HG03558 (cell line): Measurements from ENCODE around the gene GPATCH2L.

ENCODE experiments used
- ATAC-seq: cut with Tn5 transposase; IDR thresholded peaks from one replicate; pipeline ENCODE4 v1.9.1; 2021; ENCODE audit warnings: moderate number of reproducible peaks; ENCODE audit not compliant: unreplicated experiment; ENCODE audit errors: extremely low read depth

GPATCH2L gene

DNA sequence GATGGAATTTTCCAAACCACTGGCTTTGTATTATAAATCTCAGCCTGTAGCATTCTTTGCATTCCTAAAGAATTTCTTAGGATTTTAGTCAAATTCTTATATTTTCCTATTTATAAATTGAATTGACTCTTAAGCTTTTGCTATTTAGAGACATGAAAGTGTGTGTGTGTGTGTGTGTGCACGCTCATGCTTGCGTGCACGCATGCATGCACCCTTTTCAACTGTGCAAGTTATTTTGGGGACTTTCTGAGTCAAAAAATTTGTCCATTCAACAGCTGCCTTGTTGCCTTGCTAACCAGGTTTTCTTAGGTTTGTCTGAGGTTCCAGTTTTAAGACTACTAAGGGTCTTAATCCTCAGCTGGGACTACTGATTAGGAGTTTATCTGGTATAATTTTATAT, 42.6 kb downstream of the GPATCH2L start:
- ATAC-seq: no peak

DNA sequence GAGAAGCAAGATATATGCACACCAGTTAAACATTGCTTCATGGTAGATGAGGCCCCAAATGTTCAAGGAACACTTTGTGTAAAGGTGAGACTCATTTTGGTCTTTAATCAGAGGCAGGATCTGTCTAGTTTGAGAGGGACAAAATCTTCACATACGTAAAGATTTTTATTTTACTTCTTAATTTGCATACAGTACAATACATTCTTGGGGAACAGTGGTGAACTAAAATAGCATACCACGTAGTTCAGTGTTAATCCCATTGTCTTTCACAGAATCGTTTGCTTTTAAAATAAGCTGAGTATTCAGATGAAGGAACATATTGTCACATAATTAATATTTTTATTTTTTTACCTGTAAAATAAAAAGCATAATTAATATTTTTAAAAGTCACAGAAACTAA, 43.3 kb downstream of the GPATCH2L start:
- no peak for ATAC-seq

DNA sequence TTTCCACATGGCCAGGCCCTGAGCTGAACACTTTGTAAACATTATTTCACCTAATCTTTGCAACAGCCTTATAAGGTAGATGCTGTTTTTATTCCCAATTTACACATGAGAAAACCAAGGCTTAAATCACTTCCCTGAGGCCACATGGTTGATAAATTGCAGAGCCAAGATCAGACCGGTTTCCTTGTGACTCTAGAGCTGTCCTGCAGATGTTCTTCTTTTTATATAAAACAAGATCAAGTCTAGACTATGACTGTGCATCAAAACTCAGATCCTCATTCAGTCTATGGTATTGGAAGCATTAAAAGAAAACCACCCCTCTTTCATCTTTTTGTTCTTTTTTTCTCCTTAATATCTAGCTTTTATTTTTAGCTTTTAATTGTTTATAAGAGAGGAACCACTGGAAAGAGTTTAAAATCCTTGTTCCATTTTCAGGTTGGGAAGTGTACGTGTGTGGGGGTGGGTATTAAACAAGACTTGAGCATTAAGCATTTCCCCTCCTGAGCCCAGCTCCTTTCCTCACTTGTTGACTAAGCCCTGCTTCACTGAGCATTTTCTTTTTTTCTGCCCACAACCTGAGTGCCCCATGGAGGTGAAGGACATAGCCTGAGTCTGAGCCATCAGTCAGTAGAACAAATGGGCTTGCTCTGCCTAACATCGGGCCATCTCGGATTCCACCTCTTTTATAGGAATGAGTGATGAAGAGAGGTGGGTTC, 45.4 kb downstream of the GPATCH2L start:
- no peak for ATAC-seq

DNA sequence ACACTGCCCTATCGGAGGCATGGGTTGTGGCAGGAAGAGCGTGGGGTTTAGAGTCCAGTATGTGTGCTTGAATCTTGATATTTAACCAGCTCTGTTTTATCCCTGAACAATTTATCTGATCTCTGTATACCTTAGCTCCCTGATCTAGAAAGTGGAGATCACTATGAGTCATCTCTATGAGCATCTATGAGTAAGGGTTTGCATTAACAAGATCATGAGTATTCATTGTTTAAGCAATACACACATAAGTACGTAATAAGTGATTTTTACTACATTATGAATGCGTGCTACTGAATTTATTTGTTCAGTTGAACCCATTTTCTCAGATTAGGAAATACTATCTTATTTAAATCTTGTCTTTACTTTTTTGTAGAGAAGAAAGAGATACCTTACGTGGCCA, 49.4 kb downstream of the GPATCH2L start:
- no peak for ATAC-seq

DNA sequence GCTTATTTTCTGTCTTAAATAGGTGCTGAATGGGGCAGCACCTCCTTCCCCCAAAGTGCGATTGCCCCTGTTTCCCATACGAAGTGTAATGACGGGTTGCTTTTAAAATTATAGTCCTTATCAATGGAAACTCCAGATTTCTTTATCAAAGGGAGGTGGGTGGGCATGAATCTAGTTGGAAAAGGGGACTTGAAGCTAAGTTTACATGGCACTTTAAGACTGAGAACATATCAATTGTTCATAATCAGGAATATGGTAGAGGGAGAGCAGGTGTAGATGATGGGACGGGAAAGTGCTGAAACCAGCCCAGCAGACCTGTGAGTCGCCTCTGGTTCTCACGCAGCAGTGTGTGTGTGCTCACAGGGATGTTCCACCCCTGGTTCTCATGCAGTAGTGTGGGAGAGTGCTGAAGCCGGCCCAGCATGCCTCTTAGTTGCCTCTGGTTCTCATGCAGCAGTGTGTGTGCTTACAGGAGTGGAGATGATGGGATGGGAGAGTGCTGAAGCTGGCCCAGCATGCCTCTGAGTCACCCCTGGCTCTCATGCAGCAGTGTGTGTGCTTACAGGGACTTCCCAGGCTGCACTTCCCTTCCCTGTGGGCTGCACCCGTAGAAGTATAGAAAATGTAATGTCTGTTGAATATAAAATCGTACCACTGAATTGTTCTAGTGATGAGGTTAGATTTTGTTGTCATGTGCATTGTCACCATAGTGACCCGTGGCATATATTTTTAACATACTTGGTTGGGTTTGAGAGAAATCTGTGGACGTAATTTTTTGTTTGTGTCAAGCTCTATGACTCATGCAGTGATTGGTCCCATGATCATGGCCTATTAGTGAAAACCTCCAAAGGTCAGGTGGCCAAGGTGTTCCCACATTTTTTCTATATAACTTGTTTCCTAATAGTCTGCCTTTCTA, 51.6 kb downstream of the GPATCH2L start:
- ATAC-seq: peak; percentile 59

DNA sequence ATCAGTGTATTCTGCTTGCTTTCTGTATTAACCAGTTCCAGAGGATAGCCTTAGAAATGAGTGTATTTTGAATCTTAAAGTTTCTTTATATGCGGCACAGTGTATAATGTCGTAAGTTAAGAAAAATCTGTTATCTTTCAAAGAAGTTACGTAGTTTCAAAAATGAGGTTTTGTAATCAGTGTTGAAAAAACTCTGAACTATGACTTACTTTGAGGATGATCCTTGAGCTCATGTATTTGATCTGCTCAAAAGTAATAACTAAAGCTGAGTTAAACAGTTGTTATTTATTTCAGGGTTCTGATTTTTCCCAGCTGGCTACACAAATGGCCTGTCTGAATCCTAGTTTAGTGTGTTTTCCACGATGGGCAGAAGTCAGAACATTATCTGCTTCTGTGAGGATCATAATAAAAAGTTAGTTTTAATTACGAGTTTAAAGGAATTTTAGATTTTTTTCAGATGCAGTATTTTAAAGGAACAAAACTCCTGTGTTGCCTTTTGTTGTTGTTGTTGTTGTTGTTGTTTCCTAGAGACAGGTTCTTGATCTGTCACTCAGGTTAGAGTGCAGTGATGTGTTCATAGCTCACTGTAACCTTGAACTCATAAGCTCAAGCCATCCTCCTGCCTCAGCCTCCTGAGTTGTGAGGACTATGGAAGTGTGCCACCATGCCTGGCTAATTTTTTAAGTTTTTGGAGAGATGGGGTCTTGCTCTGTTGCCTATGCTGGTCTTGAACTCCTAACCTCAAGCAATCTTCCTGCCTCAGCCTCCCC, 52.9 kb downstream of the GPATCH2L start:
- ATAC-seq: no peak

DNA sequence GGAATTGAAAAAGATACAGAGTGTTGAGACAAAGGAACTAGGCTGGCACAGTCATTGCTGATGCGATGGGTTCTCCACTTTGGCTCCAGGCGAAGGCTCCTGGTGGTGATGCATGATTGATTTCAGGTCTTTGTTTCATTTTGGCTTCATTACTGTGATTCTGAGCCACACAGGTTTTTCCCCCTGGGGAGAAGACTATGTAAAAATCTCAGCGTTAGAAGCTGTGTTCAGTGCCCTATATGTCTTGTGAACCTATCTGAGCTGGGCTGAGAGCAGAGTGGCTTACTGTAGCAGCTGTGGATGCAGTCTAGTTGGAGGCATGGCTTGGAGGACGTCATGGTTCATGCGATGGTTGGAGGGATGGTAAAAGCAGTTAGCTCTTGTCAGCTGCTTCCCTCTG, 54.0 kb downstream of the GPATCH2L start:
- ATAC-seq: no peak

DNA sequence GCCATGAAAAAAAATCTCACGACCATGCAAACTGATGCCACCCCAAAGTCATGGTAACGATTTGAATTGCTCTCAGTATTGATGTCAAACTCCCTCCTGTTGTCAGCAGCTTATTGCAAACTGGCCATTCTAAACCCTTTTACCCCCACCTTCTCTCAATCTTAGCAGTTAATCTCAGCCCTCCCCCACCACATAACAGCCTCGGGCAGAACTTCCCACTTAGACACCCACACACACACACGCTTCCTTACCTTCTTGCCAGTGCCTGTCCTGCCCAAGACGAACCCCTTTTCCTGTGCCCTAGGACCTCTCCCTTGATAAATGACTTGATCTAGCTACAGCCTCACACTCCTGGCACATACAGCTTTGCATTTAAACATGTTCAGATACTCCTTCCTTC, 56.6 kb downstream of the GPATCH2L start:
- no peak for ATAC-seq

DNA sequence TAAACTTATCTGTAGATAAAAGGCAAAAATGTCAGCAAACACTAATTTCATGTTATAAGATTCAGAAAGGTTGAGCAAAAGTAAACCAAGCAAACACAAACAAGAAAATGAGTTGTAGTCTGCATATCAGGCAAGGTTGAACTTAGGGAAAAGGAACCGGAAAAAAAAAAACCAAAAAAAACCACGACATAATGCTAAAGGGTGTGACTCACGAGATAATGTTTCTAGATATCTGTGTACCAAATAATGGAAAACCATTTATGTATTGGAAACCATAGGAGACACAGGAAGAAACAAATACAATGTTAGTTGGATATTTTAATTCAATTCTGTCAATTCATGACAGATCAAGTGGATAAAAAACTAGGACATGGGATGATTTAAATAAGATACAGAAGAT, 60.5 kb downstream of the GPATCH2L start:
- no peak for ATAC-seq

DNA sequence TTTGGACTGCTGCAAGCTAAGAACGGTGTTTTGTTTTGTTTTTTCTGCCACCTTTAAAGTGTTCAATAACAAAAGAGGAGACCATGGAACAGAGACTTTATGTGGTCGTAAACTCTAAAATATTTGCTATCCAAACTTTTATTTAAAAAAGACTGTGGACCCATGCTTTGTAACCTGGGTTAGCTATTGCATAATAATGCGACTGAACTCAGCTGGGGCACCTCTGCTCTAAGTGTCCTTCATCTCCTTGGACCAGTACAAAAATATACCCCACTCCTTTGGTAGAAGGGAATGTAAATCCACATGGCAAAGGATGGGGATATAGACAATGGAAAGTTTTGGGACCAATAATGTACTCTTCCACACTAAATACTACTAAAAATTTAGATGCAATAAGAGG, 65.5 kb downstream of the GPATCH2L start:
- no peak for ATAC-seq

DNA sequence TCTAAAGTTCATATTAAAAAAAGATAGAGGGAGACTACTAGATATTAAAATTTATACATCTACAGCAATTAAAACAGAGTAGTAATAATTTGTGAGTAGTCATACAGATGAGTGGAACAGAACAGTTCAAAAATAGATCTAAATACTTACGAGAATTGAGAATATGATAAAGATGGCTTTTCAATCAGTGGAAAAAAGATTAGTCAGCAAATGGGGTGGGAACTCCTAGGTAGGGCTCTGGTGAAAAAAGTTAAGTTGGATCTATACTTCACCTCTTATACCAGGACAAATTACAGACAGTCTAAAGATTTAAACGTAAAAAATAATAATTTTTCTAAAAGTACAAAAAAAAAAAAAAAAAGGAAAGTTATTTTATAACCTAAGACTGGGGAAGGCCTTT, 66.9 kb downstream of the GPATCH2L start:
- no peak for ATAC-seq

DNA sequence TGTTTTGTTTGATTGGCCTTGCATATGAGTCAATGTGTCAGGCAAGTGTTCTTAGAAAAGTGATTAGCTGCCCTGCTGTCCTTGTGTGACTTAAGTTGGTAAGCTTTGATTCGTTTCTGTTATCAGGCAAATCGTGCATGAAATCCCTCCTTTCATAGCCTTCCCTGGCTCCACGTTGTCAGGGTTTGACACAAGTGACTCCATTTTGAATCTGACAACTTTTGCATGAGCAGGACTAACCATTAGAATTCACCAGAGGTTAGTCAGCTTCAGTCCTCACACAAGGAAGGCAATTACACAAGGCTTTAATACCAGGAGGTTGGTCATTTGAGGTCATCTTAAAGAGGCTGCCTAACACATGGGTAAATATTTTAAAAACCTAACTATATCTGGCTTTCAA, 68.2 kb downstream of the GPATCH2L start:
- no peak for ATAC-seq

DNA sequence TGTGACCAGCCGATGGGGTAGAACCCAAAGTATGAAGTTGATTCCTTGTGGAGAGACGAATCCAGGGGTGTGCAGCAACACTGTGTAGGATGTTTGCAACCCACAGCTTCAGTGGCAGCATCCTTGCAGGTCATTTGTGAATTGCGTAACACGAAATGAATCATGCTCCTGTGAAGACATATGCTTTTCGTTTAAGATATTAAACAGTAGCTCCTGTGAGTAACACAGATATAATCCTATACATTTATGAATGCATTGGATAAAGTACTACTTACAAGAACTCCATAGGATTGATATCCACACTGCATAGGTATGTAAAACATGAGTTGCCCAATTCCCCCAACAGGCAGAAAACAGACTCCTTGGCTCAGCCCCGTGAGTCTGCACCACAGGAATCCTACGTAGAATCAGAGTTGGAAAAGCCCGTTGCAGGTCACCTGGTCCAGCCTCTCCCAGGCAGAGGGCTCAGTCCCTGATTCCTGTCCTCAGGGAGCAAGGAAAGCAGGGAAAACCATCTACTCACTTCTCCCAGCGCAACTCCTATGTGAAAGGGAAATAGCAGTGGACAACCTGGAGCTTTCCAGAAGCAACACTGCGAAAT, 75.8 kb downstream of the GPATCH2L start:
- no peak for ATAC-seq

DNA sequence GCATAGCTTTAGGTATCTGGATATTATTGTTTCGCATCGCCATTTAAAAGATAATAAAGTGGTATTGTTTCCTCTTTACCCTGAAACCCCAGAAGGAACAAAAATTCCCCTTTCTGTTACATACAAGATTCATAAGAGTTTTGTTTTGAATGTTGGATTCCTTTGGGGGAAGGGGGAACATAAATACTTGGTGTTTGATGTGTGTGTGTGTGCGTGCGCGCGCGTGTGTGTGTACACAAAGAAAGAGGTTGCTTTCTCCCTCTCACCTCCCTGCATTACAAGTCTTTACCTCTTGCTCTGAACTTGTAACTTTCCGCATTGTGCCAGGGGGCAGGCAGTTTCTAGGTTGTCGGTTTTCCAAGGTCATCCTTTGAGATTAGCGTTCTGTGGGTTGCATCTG, 76.4 kb downstream of the GPATCH2L start:
- no peak for ATAC-seq

DNA sequence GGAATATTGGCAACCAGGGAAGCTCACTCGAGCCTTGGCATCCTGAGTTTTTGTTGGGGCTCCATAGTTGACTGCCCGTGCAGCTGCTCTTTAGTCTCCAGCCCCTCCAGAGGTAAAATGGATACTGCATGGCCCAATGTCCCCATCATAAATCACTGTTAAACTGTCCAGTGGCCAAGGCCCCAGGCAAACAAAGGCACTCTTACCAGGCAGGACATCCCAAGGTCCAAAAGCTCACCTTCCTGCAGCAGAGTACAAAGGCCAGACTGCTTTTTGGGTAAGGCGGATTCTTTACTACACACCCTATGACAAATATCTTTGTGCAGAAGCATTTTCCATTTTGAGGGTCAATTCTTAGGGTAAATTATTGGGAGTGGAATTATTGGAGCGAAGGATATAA, 81.1 kb downstream of the GPATCH2L start:
- no peak for ATAC-seq

DNA sequence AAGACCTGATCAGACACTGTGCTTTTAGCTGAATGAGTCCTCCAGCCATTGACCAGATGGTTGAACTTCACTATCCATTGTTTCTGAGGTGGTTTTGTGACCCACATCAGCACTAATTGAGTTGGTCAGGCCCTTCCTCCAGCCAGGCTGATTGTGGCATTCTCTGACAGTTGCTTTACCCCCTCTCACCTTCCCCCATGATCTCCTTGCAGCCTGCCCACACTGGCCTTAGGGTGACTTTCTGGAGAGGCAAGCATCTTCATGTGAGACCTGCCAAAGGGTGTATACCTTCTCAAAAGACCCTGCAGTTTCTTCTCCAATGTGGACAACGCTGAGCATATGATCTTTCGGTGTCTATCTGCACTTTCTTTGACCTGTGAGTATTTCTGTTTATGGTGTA, 83.9 kb downstream of the GPATCH2L start:
- ATAC-seq: no peak

DNA sequence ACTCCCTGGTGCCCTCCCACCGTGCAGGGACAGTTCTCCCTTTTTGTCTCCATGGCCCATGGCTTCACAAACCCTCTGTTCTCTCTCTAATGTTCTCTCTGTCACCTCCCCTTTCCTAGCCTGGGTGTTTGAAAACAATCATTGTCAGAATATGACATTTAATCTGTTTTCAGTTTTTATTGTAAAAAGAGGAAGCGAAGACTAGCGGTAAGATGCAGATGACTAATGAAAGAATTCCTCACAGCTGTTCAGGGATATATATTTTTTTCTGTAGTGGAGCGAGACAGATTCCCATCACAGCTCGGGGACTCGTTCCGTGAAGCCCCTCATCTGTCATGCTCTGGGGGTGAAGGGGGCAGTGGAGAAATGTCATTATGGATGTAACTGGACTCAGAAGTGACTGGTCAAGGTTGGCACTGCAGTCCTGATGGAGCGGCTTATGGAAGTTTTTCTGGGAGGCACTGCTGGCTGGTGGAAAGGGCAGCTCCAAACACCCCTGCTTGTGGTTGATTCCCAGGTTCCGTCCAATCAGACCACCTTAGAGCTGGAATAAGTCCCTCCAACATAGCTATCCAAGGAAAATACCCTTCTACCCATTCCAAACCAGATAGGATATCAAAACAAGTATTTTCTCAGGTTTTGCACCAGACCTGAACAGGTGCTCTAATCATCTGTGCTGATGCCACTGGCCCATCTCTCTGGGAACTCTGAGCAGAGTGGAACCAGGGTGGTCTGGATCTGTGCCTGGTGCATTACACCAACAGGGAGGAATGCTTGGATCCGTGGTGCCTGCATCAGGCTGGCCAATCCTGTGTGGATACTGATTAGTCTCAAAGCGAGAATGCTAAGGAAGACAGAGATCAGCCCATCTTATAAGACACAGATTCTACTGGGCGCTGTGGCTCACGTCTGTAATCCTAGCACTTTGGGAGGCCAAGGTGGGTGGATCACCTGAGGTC, 84.7 kb downstream of the GPATCH2L start:
- no peak for ATAC-seq

DNA sequence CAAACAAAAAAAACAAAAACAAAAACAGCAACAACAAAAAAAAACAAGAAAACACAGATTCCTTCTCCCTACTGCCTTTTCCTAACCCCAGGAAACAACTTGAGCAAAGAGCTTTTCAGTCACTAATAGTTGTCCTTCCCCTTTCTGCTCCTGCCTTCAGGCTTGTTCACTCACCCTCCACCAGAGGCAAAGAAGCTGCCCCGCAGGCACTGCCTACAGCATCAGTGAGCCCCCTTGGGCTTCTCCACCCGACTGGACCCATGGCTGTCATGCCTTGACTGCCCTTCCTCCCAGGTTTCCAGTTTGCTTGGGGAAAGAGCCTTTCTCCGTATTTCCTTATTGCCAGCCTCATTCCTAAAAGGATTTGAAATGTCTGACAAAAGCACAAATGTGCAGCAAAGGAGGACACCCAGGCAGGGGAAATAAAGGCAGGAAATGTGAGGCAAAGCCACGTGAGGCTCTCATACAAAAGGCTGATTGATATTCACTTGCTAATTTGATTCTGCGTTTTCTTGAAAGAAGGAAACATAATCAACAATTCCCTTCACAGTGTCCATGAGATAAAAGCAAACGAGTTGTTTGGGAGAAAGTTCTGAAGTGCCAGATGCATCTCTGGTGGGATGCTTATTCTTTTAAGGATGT, 85.7 kb downstream of the GPATCH2L start:
- ATAC-seq: no peak

DNA sequence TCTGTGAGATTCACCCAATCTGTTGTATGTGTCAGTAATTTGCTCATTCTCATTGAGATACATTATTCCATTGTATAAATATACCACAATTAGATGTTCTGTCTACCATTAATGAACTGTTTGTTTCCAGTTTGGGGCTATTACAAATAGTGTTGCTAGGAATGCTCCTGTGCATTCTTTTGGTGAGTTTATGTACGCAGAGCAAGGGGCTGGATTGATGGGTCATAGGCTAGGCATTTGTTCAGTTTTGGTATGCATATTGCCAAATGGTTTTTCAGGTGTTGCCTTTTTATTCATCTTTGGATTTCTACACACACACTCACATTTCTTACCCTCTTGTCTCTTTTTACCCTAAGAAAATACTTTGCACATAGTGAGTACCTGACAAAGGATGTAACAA, 93.4 kb downstream of the GPATCH2L start:
- ATAC-seq: no peak
